Mesodermal cell (in vitro differentiated cells): Measurements from ENCODE around the gene EIF2D.

Experiments
- H3K27ac ChIP-seq: 2 replicates; pipeline ENCODE4 v1.7.0; 2013; ENCODE audit warnings: mild to moderate bottlenecking, low read depth, low read length, moderate library complexity; ENCODE audit not compliant: severe bottlenecking
- H3K36me3 ChIP-seq: 2 replicates; pipeline ENCODE4 v1.7.1; 2013; ENCODE audit warnings: mild to moderate bottlenecking, low read length, moderate library complexity; ENCODE audit not compliant: control insufficient read depth, insufficient read depth
- H3K4me1 ChIP-seq: one replicate; pipeline ENCODE4 v1.7.1; 2013; ENCODE audit warnings: mild to moderate bottlenecking, low read length; ENCODE audit not compliant: insufficient read depth, control insufficient read depth, poor library complexity, severe bottlenecking
- H3K4me3 ChIP-seq: 2 replicates; pipeline ENCODE4 v1.7.0; 2013; ENCODE audit warnings: low read length, control low read depth, mild to moderate bottlenecking; ENCODE audit not compliant: insufficient read depth, poor library complexity, severe bottlenecking; ENCODE audit errors: extremely low read depth
- H3K9me3 ChIP-seq: 2 replicates; pipeline ENCODE4 v1.7.1; 2013; ENCODE audit warnings: mild to moderate bottlenecking, low read length, moderate library complexity; ENCODE audit not compliant: control insufficient read depth
- WGBS, 2 experiments: methylation state at CpG; one replicate each; pipeline ENCODE4 v1.1.5; 2013; ENCODE audit warnings: missing lambda C conversion rate in 2 of 2; ENCODE audit not compliant: insufficient coverage in 2 of 2; 5-methylcytosine and 5-hydroxymethylcytosine counted together

The EIF2D gene

DNA sequence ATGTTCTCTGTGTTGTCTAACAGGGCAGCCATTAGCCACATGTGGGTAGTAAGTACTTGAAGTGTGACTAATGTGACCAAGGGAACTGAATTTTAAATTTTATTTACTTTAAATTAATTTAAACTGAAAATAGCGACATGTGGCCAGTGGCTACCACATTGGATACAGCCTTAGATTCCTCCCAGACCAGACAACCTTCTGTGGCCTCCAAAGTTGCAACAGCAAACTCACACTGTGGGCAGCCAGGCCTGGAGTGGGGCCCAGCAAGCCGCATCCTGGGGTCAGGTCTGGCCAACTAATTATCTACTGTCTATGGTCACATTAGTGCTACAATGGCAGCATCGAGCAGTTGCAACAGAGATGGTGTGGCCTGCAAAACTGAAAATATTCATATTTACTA is 11.7 kb downstream of the EIF2D start:
- WGBS, 2 experiments: 96 to 100% methylated on average over 2 to 3 of the region's 3 CpGs
- H3K4me1 ChIP-seq: no peaks in the 10 kb centered on the region
- H3K9me3 ChIP-seq: no peaks in the 10 kb centered on the region
- no peak overlapping the region for H3K27ac ChIP-seq
- peaks cover 84% of the 10 kb centered on the region for H3K36me3 ChIP-seq
- H3K4me3 ChIP-seq: no peak overlapping the region

DNA sequence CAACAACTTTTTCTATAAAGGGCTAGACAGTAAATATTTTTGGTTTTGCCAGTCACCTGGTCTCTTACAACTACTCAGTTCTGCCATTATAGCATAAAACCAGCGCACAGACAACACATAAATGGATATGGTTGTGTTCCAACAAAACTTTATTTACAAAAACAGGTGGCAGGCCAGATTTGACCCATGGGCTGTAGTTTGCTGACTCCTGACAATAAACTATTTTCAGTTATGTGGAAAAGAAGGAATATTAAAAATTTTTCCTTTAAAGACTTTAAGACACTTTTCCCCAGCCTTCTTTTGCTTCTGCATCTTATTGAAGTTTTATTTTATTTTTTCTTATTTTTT is 16.0 kb downstream of the EIF2D start:
- peaks cover 84% of the 10 kb centered on the region for H3K36me3 ChIP-seq
- WGBS, 2 experiments: no CpG with 5 or more reads among the region's 1 CpG

DNA sequence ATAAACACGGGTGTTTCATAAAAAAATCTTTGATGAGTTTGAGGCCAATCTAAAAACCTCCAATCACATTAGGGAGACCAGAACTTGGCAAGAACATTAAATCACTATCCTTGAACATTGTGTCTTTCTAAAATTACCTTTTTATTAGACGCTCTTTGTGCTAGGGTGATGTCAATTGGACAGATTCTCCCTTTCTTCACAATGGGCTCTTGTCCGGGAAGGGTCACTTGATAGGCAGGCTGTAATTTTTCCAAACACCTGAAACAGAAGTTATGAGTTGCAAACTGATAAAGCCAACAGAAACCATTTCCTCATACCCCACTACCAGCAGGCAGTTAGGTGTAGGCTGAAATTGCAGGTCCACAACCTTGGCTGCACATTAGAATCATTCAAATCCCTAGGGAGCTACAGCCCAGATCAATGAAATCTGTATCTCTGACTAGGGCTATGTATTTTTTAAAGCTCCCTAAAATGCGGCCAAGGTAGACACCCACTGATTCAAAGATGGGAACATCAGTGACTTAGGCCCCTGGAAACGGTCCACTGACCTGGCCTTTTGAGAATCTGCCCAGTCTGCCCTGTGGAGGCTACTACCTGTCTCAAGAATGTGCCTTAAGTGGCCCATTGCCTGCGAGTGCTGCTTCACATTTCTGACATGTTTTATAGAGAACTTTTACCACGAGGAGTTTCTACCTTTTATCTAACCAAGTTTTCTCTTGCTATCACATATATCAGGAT is 16.5 kb downstream of the EIF2D start:
- 94 to 95% methylated on average over 4 to 5 of the region's 7 CpGs for WGBS, 2 experiments
- Histone ChIP-seq H3K36me3 (peaks cover 82% of the 10 kb centered on the region), H3K9me3 (no peaks in the 10 kb centered on the region), H3K4me1 (no peaks in the 10 kb centered on the region), H3K4me3 (no peak overlapping the region), H3K27ac (no peak overlapping the region)

More for the DNA sequence above, 16.0 kb downstream of the EIF2D start:
- Histone ChIP-seq H3K27ac (no peak overlapping the region), H3K9me3 (no peaks in the 10 kb centered on the region), H3K4me1 (no peaks in the 10 kb centered on the region), H3K4me3 (no peak overlapping the region)

DNA sequence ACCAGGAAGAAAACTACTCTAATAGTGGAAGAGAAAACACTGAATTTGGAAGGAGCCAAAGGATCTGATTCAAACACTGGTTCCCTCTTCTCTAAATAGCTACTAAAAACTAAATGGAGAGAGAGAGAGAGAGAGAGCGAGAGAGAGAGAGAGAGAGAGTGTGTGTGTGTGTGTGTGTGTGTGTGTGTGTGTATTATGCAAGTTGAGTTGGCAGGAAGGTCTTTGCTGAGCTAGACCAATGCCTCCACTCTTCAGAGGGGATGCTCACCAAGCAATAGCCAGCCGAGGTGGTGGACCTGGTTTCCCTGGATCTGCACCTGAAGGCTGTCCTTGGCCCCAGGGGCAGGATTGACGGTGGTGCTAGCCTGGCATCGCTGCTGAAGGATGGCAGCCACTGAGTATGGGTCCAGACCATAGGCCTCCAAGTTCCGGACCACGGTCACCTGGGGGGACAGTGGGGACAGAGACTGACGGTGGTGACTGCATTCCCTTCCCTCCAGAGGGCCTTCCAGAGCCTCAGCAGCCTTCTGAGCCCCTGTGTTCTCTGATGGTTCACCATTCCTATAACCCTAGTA is 18.8 kb downstream of the EIF2D start:
- H3K9me3 ChIP-seq: no peaks in the 10 kb centered on the region
- H3K4me3 ChIP-seq: no peak overlapping the region
- H3K27ac ChIP-seq: no peak overlapping the region
- H3K4me1 ChIP-seq: peaks cover 5% of the 10 kb centered on the region
- WGBS, 2 experiments: 90 to 94% methylated on average over 5 to 7 of the region's 7 CpGs
- H3K36me3 ChIP-seq: peaks cover 66% of the 10 kb centered on the region

DNA sequence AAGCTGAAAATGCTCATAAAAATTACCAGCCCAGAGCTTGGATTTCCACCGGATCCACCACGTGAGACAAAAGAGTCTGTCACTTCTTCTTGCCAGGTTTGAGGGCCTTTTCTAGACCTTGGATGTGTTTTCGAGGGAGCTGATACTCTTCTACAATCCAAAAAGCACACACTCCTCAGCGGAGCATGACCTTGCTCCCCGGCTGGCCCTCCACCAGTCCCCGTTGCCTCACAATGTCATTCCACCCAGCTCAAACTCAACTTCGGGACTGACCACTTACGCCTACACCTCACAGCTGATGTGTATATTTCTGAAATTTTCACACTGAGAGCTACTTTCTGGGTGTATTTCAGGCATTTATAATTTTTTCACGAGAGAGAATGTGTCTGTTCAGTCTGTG is 20.6 kb downstream of the EIF2D start:
- Histone ChIP-seq H3K36me3 (peaks cover 65% of the 10 kb centered on the region), H3K4me3 (no peak overlapping the region), H3K4me1 (peaks cover 5% of the 10 kb centered on the region), H3K9me3 (no peaks in the 10 kb centered on the region), H3K27ac (no peak overlapping the region)
- WGBS, 2 experiments: 89 to 90% methylated on average over 5 to 8 of the region's 9 CpGs

DNA sequence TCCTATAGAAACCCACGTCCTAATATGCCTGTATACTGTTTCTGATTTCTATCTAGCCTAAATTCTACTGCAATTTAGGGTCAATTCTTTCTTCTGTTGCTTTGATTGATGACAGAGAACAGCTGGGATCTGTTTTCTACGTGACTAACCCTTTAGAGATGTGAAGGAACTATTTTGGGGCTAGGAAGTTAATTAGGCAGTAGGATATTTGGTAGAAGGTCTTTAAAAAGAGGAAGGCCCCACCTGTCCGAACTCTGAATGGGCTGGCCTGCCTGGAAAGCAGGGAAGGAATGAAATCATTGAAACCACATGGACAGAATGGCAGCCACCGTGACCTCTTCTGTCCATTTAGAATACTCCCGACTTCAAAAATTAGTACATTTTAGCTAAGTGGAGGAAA is 21.0 kb downstream of the EIF2D start:
- no peak overlapping the region for H3K4me3 ChIP-seq
- peaks cover 5% of the 10 kb centered on the region for H3K4me1 ChIP-seq
- peaks cover 60% of the 10 kb centered on the region for H3K36me3 ChIP-seq
- H3K27ac ChIP-seq: no peak overlapping the region
- WGBS, 2 experiments: 95 to 100% methylated on average over 2 to 3 of the region's 5 CpGs
- H3K9me3 ChIP-seq: no peaks in the 10 kb centered on the region

DNA sequence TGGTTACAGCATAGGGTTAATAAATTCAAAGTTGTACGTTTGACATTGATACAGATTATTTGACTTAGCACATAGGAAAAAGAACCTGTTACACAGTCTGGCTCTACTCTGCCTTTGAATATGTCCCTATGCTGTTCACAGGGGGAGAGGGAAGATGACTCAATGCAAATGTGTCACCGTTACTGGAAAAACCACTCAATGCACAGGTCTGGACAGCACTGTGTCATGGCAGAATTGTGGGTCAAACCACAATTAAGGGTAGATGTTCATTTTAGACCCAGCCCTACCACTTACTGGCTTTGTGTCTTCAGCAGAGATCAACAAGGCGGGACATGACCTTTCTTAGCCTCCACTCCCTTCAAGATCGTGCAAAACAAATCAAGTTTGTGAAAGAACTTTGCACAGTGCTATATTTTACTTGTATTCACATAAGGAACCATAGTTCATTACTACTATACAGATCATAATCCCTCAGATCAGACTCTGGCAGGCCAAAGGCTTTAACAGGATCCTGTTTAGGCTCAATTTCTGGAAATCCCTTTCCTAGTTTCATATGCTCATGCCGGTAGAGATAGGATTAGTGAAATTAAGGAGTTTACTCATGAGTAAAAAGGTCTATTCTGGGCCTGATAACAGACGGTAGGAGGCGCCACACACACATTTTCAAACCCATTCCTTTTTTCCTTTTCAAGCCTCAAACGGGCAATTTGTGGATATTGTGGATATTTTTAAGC is 22.1 kb downstream of the EIF2D start:
- WGBS, 2 experiments: 87 to 88% methylated on average over 3 to 4 of the region's 8 CpGs
- Histone ChIP-seq H3K36me3 (peaks cover 50% of the 10 kb centered on the region), H3K27ac (no peak overlapping the region), H3K9me3 (no peaks in the 10 kb centered on the region), H3K4me1 (peaks cover 5% of the 10 kb centered on the region), H3K4me3 (no peak overlapping the region)

DNA sequence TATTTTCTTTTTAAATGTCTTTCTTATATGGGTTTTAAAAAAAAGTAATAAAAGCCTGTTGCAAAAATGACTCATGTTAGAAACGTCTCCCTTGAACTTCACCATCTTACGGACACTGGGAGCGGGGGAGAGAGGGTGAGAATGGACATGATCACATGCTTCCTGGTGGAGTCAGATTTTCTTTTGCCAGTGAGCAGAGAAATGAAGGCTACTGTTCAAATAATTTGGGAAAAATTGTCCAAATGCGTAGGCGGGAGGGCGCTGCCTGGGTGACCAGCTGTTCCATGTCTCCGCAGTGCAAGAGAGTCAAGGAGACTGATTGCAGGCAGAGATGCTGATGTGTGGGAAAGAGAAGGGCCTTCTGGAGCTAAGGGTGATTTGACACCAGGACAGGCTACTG is 23.1 kb downstream of the EIF2D start:
- peaks cover 5% of the 10 kb centered on the region for H3K4me1 ChIP-seq
- H3K4me3 ChIP-seq: no peak overlapping the region
- H3K36me3 ChIP-seq: peaks cover 41% of the 10 kb centered on the region
- H3K27ac ChIP-seq: no peak overlapping the region
- 94 to 98% methylated on average over 7 of the region's 7 CpGs for WGBS, 2 experiments
- no peaks in the 10 kb centered on the region for H3K9me3 ChIP-seq

DNA sequence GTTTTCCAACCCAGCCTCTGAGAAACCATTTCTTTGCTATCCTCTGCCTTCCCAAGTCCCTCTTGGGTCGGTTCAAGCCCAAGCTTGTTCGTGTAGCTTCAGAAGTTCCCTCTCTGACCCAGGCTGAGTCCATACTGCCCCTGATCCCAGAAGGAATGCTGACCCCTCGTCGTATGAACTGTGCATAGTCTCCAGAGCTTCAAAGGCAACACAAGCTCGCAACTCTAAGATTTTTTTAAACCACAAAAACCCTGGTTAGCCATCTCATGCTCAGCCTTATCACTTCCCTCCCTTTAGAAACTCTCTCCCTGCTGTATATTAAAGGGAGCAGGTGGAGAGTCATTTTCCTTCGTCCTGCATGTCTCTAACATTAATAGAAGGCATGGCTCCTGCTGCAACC is 23.8 kb downstream of the EIF2D start:
- 81 to 97% methylated on average over 2 to 6 of the region's 6 CpGs for WGBS, 2 experiments
- peaks cover 5% of the 10 kb centered on the region for H3K4me1 ChIP-seq

DNA sequence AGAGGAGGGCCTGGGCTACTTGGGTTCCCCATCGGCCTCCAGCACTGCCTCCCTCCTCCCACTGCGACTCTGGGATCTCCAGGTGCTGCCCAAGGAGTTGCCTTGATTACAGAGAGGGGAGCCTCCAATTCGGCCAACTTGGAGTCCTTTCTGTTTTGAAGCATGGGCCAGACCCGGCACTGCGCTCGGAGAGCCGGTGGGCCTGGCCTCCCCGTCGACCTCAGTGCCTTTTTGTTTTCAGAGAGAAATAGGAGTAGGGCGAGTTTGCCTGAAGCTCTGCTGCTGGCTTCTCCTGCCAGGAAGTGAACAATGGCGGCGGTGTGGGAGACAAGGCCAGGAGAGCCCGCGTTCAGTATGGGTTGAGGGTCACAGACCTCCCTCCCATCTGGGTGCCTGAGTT is 24.4 kb downstream of the EIF2D start:
- Histone ChIP-seq H3K27ac (no peak overlapping the region), H3K4me1 (peaks cover 5% of the 10 kb centered on the region), H3K9me3 (no peaks in the 10 kb centered on the region), H3K36me3 (peaks cover 30% of the 10 kb centered on the region), H3K4me3 (no peak overlapping the region)
- WGBS, 2 experiments: 90 to 91% methylated on average over 9 to 12 of the region's 14 CpGs

More for the DNA sequence above, 23.8 kb downstream of the EIF2D start:
- H3K4me3 ChIP-seq: no peak overlapping the region
- peaks cover 35% of the 10 kb centered on the region for H3K36me3 ChIP-seq
- no peaks in the 10 kb centered on the region for H3K9me3 ChIP-seq
- no peak overlapping the region for H3K27ac ChIP-seq
